GM12865 (cell line): ENCODE results near the gene GPC3.

Source experiments
- DNase-seq: peaks from one replicate; pipeline ENCODE4 v3.0.0; 2010; ENCODE audit warnings: low read depth
- H3K4me3 ChIP-seq: 2 replicates; pipeline ENCODE4 v1.5.1; 2011; ENCODE audit warnings: mild to moderate bottlenecking, low read depth, low read length, control low read depth
- CTCF ChIP-seq: IDR thresholded peaks from 2 replicates; pipeline ENCODE4 v1.5.1; 2011; ENCODE audit warnings: low read length, control low read depth, low read depth, inconsistent platforms; ENCODE audit not compliant: insufficient read depth; ENCODE audit errors: missing control alignments

The GPC3 gene

GRCh38 chrX:133537142-133537541 lies 448.3 kb downstream of the GPC3 start:
- H3K4me3 ChIP-seq, result no peak overlapping the region
- no peak for DNase-seq
- no peak for TF ChIP-seq CTCF

GRCh38 chrX:133535066-133535465 lies 450.3 kb downstream of the GPC3 start:
- DNase-seq, result no peak
- TF ChIP-seq CTCF, result no peak
- H3K4me3 ChIP-seq, result no peak overlapping the region

GRCh38 chrX:133534172-133534571 lies 451.2 kb downstream of the GPC3 start:
- DNase-seq, result no peak
- H3K4me3 ChIP-seq, result no peak overlapping the region
- TF ChIP-seq CTCF, result no peak

GRCh38 chrX:133533249-133533648 lies 452.1 kb downstream of the GPC3 start:
- DNase-seq, result no peak
- no peak for TF ChIP-seq CTCF
- H3K4me3 ChIP-seq, result no peak overlapping the region

- DNase-seq, result no peak
- no peak for TF ChIP-seq CTCF
These were observed 454.4 kb downstream of the GPC3 start for GRCh38 chrX:133530960-133531359.

GRCh38 chrX:133529578-133529977 lies 455.8 kb downstream of the GPC3 start:
- DNase-seq, result no peak
- TF ChIP-seq CTCF, result no peak
- no peak overlapping the region for H3K4me3 ChIP-seq

More at GRCh38 chrX:133530960-133531359, 454.4 kb downstream of the GPC3 start:
- no peak overlapping the region for H3K4me3 ChIP-seq

GRCh38 chrX:133527825-133528224 lies 457.6 kb downstream of the GPC3 start:
- DNase-seq, result no peak
- no peak overlapping the region for H3K4me3 ChIP-seq
- TF ChIP-seq CTCF, result no peak
